ENCODE data around the gene ARHGEF7.
"Not testable (repeated sequence)": the region's sequence is repeated elsewhere in the genome, so short reads cannot be mapped to it uniquely, and the experiment has no call there.

ARHGEF7 gene, protein sequence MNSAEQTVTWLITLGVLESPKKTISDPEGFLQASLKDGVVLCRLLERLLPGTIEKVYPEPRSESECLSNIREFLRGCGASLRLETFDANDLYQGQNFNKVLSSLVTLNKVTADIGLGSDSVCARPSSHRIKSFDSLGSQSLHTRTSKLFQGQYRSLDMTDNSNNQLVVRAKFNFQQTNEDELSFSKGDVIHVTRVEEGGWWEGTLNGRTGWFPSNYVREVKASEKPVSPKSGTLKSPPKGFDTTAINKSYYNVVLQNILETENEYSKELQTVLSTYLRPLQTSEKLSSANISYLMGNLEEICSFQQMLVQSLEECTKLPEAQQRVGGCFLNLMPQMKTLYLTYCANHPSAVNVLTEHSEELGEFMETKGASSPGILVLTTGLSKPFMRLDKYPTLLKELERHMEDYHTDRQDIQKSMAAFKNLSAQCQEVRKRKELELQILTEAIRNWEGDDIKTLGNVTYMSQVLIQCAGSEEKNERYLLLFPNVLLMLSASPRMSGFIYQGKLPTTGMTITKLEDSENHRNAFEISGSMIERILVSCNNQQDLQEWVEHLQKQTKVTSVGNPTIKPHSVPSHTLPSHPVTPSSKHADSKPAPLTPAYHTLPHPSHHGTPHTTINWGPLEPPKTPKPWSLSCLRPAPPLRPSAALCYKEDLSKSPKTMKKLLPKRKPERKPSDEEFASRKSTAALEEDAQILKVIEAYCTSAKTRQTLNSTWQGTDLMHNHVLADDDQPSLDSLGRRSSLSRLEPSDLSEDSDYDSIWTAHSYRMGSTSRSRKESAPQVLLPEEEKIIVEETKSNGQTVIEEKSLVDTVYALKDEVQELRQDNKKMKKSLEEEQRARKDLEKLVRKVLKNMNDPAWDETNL

DNA sequence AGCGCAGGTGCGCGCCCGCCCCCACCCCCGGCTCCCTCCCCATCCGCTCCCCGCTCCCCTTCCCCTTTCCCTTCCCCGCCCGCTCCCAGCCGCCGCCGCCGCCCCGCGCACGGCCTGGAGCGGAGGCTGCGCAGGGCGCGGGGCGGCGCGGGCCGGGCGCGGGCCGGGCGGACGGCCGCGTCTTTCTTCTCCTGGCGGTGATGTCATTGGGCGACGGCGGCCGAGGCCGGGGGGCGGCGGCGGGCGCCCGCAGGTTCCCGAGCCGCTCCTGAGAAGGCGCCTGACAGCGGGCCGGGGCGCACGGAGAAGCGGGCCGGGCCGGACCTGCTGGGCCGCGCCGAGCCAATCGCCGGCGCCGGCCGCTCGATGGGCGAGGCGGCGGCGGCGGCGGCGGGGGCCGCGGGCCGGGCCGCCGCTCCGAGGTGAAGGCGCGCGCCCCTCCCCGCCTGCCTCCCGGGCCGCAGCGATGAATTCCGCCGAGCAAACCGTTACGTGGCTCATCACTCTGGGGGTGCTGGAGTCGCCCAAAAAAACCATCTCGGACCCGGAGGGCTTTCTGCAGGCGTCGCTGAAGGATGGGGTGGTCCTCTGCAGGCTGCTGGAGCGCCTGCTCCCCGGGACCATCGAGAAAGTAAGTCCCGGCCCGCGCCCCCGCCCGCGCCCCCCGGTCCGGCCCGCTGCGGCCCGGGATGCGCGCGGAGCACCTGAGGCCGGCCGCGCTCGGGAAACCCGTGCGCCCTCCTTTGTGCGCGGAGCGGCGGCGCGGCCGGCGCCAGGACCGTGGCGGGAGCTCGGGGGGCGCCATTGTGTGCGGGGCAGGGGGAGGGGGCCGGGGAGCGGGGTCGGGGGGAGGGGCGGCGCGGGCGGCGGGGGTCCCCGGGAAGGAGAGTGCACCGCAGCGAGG lies at the start of gene ARHGEF7:
Gene ARHGEF7, plus strand, starts transcription at position 250 of the 904 bp plus-strand sequence. Its CDS starts 217 bp downstream, at position 467.
- peak in 1 of 3 donors; percentile 37 for DNase-seq

DNA sequence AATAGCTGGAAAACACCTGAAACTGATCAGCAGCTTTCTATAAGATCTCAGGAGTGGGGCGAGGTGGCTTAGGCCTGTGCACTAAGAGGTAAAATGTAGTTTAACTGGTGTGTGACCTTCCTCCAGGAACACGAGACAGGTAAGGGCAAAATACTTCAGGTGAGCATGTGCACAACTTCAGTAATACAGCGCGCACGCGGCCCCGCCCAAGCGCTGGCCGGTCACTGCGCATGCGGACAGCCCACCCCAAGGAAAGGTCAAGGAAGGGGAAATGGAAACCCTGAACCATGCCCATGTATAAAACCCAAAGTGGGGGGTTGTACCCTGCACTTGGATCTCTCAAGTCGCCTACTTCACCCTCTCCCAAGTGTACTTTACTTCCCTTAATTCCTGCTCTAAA lies 49.4 kb upstream of the ARHGEF7 start:
- no peak for DNase-seq

DNA sequence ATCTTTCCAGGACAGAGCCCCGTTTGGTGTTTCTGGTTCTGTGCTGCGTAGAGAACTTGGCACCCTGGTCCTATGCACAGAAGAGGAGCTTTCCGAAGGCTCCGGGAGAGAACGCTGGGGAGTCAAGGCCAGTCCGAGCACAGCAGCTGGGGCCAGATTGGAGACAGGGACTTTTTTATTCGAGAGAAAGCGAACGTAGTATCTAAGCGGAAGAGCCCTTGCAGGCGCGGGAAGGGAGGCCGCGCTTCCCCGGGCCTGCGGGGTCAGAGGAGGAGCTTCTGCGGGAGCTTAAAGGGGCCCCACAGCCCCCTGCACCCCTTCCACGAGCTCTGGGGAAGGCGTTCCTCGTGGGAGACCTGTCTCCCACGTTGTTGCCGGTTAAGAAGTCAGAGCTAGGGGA lies 48.6 kb upstream of the ARHGEF7 start:
- peak in 1 of 3 donors; percentile 4 for DNase-seq

DNA sequence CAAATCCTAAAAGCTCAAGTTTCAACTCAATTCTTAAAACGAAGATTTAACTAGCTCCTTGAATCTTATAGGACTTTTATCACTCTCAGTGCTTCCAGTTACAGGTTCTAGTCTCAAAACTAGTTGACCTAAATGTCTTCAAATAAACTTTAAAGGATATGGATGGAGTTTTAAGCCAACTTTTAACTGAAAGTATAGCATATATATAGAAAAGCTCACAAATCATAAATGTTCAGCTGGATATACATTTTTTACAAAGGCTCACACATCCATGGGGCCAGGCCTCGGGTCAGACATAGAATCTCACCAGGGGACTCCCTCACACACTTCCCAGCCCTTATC lies 47.1 kb upstream of the ARHGEF7 start:
- DNase-seq: no peak

DNA sequence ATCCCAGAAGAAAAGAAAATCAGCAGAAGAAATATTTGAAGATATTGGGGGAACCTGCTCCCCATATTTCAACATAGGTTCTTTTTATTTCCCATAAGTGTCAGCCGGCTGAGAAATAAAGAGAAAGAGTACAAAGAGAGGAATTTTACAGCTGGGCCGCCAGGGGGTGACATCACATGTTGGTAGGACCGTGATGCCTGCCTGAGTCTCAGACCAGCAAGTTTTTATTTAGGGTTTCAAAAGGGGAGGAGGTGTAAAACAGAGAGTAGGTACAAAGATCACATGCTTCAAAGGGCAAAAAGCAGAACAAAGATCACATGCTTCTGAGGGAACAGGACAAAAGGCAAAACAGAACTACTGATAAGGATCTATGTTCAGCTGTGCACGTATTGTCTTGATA lies 44.0 kb upstream of the ARHGEF7 start:
- peak in 1 of 3 donors; percentile 8 for DNase-seq

DNA sequence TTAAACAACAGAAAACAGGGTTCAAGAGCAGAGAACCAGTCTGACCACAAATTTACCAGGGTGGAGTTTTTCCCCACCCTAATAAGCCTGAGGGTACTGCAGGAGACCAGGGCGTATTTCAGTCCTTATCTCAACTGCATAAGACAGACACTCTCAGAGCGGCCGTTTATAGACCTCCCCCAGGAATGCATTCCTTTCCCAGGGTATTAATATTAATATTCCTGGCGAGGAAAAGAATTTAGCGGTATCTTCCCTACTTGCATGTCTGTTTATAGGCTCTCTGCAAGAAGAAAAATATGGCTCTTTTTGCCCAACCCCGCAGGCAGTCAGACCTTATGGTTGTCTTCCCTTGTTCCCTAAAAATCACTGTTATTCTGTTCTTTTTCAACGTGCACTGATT lies 43.6 kb upstream of the ARHGEF7 start:
- DNase-seq: not testable (repeated sequence)

DNA sequence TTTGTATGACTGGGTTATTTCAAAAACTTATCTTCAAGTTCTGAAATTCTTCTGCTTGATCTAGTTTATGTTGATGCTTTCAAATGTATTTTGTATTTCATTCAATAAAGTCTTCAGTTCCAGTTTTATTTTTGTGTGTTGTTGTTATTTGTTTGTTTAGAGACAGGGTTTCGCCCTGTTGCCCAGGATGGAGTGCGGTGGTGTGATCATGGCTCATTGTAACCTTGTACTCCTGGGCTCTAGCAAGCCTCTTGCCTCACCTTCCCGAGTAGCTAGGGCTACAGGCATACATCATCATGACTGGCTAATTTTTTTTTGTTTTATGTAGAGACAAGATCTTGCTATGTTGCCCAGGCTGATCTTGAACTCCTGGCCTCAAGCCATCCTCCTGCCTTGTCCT lies 40.3 kb upstream of the ARHGEF7 start:
- no peak for DNase-seq

DNA sequence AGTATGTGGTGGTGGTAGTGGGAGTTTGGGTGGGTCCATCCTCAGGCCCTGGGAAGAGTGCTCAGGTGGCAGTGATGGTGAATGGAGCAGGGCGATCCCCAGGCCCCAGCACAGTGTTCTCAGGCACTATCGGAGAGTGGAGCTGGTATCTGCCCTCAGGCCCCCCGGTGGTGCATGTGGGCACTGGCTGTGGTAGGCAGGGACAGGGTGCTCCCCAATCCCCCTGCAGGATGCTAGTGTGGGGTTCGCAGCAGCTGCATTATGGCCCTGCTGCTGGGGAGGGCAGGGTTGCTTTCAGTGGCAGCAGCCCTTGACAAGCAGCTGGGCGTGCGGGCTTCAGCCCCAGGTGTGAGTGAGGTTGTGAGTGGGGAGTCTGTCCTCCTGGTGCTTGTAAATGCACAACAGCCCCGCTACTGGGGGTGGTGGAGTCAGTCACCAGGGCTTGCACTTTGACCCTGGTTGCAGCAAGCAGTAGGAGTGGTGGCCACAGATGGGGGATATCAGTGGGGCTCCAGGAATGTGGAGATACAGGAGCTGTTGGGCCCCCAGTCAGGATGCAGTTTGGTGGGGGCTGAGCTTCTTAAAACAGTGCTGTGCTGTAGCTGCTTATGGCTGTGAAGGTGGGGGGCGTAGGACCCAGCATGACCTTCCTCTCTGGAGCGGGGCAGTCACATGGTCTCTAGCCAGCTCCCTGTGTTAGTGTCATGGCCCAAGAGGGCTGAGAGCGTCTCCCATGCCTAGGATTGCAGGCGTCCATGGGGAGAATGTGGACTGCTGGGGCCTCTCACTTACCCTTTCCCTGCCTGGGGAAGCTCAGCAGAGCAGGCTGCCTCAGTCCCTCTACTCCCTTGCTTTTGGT lies 38.7 kb upstream of the ARHGEF7 start:
- DNase-seq: no peak

DNA sequence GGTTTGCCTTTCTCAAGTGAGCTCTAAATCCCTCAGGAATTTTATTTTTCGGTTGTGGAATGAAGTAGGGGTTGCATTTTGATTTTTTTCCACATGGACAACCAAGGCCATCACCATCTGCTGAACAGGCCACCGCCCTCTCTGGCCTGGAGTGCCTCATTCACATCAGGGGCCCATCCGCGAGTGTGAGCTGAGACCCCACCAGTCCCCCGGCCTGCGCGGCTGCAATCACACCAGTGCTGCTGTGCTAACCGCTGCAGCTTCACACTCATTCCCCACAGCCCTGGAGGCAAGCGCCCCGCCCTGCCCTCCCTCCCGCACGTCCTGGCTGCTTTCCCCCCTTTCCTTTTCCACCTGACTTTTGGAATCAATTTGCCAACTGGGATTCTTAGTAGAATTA lies 35.7 kb upstream of the ARHGEF7 start:
- DNase-seq: no peak

DNA sequence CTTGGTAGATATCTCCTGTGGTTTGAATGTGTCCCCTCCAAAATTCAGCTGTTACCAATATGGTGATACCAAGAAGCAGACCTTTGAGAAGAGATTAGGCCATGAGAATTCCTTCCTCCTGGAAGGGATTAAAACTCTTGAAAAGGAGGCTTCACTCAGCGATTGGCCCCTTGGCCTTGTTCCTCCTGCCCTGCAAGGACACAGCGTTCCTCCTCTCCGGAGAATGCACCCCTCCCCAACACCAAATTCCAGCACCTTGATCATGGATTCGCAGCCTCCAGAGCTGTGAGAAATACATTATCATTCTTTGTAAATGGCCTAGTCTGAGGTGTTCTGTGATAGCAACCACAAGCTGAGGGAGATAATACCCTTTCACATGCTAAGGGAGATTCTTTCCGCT lies 34.5 kb upstream of the ARHGEF7 start:
- no peak for DNase-seq

DNA sequence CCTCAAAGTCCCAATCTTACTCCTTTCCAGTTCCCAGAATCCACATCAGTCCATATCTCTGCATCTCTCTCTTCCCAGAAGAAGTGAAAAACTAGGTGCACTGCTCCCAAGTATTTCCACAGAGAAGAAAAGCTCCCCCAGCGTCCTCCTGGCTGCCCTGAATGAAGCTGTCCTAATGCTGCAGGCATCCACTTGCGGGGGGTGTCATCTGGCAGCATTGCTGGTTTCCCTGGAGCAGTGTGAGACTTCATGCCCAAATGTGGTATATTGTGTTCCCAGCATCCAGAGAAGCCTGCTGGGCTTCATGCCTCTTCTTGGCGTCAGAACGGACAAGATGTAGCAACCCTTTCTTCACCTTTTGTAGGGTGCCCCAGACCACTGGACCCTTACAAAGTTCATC lies 32.9 kb upstream of the ARHGEF7 start:
- no peak for DNase-seq

DNA sequence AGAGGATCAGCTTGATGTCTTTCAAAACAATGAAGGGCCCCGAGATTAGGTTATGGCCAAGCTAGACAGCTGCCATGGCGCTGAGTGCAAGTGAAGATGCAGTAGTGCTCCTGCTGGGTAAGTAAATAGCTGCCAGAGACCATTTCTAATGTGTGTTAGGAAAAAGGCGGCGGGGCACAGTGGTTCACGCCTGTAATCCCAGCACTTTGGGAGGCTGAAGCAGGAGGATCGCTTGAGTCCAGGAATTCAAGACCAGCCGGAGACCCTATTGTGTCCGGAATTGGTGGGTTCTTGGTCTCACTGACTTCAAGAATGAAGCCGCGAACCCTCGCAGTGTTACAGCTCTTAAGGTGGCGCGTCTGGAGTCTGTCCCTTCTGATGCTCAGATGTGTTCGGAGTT lies 32.3 kb upstream of the ARHGEF7 start:
- DNase-seq: not testable (repeated sequence)

DNA sequence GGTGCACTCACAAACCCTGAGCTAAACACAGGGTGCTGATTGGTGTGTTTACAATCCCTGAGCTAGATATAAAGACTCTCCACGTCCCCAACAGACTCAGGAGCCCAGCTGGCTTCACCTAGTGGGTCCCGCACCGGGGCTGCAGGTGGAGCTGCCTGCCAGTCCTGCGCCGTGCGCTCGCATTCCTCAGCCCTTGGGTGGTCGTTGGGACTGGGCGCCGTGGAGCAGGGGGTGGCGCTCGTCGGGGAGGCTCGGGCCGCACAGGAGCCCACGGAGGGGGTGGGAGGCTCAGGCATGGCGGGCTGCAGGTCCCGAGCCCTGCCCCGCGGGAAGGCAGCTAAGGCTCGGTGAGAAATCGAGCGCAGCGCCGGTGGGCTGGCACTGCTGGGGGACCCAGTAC lies 31.4 kb upstream of the ARHGEF7 start:
- DNase-seq: not testable (repeated sequence)

DNA sequence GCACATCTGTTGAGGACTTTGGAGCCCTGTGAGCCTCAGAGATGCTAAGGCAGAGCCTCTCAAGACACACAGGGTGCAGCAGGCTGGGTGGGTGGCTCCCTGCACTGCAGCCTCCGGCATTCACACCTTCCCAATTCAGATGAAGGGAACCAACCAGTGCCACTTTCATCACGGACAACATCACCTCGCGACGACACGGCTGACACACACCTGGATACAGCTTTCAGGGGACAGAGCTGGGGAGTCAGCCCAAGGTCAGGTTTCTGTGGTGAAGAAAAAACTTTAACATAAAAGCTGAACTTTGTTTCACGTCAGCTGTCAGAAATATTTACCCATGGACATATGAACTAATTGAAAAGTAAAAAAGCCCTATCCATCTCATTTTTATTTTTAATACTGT lies 24.9 kb upstream of the ARHGEF7 start:
- DNase-seq: no peak

DNA sequence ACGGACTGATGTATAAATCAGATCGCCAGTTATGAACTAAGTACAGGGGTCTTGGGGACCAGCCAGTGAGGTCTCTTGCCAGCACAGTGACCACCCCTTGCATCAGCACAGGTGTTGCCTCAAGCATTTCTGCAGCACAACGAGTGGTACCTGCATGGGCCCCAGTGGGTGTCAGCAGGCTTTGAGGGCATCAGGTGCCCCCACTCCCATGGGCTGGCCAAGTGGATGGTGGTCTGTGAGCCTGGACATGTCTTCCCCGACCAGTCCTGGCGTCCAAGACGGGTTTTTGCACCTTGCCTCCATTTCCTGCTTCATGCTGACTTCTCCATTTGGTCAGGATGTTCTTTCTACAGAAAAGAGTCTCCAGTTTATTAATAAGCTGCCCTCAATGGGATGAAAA lies 22.4 kb upstream of the ARHGEF7 start:
- no peak for DNase-seq

DNA sequence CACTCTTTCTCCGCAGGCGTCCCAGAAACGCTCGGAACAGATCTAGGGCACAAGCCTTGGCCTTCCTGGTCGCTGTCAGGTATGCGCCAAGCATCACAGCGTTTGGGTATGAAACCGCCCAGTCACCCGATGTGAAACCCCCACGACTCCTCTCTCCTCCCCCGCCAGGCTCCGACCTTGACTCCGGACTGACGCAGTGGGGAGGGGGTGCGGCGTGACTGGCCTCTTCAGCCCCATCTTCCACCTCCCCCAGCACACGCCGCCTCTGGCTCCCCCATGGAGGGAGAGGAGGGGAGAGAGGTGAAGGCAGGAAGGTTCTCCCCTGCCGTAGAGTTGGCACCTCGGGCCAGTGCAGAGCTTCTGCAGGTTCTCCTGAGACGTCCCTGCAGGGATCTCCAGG lies 22.0 kb upstream of the ARHGEF7 start:
- DNase-seq: no peak

DNA sequence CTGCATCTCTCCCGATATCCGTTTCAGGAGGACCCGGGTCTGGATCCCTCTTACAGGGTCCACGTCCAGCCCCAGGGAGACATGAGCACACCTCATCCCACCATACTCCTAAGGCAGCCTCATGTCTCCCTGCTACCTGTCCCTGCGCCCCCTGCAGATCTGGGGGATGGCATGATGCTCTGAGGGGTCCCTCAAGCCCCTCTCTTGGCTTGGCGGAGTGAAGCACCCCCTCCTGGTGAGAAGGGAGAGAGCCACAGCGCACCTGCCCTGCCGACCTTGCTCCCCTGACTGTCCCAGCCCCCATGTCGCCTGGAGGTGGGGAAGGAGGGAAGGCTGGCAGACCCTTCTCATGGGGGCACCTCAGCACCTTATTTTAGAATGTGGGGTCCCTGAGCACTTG lies 21.5 kb upstream of the ARHGEF7 start:
- DNase-seq: no peak

DNA sequence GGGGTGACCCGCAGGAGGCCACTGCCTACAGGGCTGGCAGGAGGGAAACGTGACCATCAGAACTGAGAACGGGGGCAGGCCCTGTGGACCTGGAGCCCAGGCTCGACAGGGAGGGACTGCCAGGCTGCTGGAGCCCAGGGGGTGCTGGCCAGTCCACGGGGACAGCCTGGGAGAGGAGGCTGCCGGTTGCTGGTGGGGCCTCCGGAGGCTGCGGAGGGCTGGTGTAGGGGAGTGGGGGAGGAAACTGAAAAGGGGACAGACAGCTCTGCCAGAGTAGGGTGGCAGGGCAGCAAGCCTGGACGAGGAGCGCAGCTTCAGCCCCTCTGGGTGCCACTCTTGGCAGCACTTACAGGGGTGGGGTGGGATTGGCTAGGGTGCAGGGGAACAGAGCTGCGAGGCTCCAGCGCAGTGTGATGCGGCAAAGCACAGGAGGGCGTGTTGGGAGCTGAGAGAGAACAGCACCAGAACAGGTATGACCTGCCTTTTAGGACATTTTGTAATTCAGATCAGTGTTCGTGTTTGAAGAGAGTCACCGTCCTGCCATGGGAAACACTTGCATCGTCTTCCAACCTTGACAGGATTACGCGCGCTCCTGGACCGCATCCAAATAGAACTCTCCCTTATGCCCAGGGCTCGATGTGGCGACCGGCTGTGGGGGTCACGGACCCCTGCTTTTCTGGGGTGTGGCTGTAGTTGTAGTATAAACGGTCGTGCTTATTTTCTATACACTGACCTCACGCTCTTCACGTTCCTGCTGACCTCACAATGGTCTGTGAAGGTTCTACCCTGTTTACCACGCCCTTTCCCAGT lies 19.9 kb upstream of the ARHGEF7 start:
- no peak for DNase-seq

DNA sequence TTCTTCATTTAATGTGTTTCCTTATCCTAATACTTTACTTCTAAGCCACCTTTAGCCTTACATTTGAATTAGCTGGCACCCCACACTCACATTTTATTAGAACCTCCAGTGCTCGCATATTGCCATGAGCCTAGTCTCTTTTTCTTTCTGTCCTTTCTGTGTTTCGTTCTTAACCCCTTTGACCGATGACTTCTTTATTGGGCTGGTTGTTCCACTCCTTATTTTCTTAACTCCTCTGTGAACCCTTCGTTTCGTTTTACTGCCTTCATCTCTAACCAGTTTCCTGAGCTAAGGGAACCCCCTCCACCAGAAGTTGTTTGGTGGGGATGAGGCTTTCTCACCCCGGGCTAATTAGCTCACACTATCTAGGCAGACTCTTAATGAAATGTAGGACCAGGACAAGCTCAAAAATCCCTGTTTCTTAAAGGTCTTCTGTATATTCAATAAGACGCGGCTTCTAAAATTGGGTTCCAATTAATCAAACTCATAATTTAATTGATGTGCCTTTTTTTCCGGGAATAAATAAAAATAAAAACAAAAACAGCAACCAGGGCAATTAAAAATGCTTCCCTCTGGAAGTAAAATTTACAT lies 19.1 kb upstream of the ARHGEF7 start:
- no peak for DNase-seq

DNA sequence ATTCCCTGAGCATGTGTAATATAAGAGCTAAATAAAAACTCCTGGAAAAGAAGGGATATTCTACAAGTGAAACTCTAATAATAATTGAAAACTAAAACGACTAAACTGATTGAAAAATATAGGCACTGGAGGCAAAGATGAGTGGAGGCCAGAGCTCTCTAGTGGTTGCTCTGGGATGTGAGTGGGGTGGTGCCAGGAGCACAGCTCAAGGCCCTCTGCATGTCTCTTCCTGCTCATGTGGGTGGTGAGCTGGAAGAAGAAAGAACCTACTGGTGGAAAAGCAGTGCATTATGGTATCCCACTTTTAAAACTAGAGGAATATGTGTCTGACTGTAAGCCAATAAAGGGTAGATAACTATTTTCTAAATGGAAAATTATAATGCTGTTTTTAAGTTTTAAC lies 15.8 kb upstream of the ARHGEF7 start:
- no peak for DNase-seq

DNA sequence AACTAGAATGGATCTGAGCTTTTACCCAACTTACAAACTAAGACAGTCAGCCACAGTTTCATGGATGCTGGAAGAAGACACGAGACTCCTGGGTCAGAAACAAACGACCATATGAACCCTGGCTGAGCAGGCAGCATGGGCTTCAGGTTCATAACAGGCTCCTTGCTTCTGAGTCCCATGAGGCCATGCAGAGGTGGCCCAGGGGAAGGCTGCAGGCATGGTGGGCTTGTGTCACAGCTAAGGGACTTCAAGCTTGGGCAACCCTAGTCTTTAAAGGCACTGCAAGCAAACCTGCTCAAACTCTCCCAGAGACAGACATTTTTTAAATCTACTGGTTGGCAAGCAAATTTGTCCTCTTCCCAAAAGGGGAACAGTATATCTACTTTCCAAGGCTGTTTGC lies 5.1 kb upstream of the ARHGEF7 start:
- no peak for DNase-seq

Data from suppressor macrophage treated with lipopolysaccharide for 1 hour (primary cell).